Stimulated activated CD8-positive, alpha-beta memory T cell treated with anti-CD3 and anti-CD28 coated beads, Interleukin-7, amount 100 ng/mL, for 4 hours (primary cell): Measurements from ENCODE around the gene TKT.
"Not testable (repeated sequence)": the region's sequence is repeated elsewhere in the genome, so short reads cannot be mapped to it uniquely, and the experiment has no call there.

Source experiments
- DNase-seq, 2 donors: peaks; one replicate each; pipeline ENCODE4 v3.0.0-alpha.2; 2020; ENCODE audit warnings: low read depth in 2 of 2

TKT gene

DNA sequence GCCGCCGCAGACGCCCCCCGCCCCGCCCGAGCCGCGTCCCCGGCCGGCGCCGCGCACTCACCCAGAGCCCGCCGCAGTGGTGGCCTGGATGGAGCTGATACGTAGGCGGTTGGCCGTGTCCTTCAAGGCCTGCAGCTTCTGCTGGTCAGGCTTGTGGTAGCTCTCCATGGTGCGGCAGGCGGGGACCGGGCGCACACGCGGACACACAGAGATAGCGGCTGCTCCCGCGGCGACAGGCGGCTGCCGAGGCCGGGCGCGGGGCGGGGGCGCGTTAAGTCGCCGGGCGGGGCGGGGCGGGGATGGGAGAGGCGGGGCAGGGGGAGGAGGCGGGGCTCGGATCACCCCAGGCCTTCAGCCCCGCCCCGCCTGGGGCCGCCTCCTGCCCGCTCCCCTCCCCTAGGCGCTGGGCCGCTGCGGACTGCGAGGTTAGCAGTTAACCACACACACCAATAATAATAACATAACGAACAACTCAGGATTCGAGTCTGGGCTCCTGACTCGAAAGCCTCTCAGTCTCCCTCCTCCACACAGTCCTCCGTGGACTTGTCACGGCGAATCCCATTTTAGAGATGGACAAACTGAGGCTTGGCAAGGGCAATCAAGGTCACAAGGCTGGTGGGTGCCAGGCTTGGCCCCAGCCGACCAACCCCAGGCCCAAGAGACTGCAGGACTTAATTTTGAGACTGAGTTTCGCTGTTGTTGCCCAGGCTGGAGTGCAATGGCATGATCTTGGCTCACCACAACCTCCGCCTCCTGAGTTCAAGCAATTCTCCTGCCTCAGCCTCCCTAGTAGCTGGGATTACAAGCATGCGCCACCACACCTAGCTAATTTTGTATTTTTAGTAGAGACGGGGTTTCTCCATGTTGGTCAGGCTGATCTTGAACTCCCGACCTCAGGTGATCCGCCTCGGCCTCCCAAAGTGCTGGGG is at the start of gene TKT:
Gene TKT (minus strand): TSS at position 248 of the 929 bp plus-strand sequence. CDS start 80 bp downstream, at position 168.
- peak; percentile 61 to 77 for DNase-seq

GRCh38 chr3:53303957-53304356 is 48.1 kb upstream of the TKT start:
- DNase-seq = no peak

- no peak for DNase-seq
These were observed 47.7 kb upstream of the TKT start for GRCh38 chr3:53303549-53303948.

GRCh38 chr3:53300826-53301225 is 45.0 kb upstream of the TKT start:
- no peak for DNase-seq

DNA sequence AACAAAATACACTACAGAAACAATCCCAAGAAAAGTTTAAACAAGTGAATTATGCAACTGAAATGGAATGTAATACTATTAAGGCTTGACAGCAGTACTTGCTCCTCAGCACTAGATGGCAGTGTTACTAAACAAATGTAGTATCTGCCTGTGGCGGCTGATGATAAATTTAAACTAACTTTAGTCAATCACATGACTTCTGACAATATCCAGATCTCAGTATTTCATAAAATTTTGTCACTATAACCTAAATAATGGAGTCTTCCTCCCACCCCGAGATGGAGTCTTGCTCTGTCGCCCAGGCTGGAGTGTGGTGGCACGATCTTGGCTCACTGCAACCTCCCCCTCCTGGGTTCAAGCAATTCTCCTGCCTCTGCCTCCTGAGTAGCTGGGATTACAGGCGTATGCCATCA is 43.8 kb upstream of the TKT start:
- not testable (repeated sequence) for DNase-seq

GRCh38 chr3:53295410-53295809 is 39.6 kb upstream of the TKT start:
- DNase-seq = no peak

GRCh38 chr3:53293867-53294266 is 38.0 kb upstream of the TKT start:
- DNase-seq = no peak

- no peak for DNase-seq
These were observed 32.4 kb upstream of the TKT start for GRCh38 chr3:53288214-53288613.

- no peak for DNase-seq
These were observed 31.4 kb upstream of the TKT start for GRCh38 chr3:53287131-53287629.

DNA sequence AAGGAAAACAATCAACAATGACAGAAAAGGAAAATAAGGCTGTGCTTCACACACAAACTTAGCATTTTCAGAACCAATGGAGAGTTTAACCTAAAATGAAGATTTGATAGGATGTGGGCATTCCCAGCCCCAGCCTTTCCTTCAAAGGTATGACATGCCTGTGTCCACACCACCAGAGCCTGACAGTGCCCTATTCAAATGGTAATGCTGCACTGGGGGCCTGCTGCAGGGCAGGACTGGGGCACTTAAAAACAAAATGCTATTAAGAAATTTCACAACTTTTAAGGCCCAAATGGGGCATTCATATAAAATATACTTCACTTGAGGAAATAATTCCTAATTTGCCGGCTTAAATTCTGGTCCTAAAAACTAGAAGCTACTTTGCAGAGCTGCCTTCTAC is 30.9 kb upstream of the TKT start:
- DNase-seq = no peak

DNA sequence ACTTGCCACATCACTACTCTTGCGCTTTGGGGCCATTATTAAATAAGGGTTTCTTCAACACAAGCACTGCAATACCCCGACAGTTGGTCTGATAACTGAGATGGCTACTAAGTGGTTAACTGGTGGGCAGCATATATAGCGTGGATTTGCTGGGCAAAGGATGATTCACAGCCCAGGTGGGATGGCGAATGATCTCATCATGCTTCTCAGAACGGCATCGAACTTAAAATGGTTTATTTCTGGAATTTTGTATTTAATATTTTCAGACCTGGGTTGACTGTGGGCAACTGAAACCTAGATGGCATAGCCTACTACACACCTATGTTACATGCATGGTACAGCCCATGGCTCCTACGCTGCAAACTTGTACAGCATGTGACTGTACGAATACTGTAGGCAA is 26.8 kb upstream of the TKT start:
- DNase-seq = no peak

- no peak for DNase-seq
These were observed 22.8 kb upstream of the TKT start for GRCh38 chr3:53278667-53279066.

GRCh38 chr3:53274938-53275605 is 19.2 kb upstream of the TKT start:
- no peak for DNase-seq

DNA sequence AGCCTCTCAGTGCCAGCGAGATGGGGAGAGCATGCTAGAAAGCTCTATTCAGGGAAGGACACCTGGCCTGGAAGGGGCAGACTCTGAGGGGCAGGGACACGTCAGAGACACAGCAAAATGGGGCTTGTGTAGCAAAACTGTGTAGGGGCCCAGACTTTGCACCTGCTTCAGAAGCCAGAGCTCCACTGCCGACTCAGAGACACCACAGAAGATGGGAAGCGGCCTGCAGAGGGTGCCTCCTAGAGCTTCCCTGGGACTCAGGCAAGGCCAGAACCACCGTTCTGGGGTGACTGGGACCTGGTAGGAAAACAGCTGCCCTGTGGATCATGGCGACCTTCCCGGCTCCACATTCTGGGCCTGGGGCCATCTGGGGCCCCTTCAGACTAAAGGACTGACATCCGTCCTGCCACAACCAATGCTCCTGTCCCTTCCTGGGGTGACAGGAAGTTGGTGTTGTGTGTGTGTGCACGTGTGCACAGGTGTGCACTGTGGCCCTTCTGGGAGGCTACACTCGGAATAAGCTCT is 17.4 kb upstream of the TKT start:
- no peak for DNase-seq

DNA sequence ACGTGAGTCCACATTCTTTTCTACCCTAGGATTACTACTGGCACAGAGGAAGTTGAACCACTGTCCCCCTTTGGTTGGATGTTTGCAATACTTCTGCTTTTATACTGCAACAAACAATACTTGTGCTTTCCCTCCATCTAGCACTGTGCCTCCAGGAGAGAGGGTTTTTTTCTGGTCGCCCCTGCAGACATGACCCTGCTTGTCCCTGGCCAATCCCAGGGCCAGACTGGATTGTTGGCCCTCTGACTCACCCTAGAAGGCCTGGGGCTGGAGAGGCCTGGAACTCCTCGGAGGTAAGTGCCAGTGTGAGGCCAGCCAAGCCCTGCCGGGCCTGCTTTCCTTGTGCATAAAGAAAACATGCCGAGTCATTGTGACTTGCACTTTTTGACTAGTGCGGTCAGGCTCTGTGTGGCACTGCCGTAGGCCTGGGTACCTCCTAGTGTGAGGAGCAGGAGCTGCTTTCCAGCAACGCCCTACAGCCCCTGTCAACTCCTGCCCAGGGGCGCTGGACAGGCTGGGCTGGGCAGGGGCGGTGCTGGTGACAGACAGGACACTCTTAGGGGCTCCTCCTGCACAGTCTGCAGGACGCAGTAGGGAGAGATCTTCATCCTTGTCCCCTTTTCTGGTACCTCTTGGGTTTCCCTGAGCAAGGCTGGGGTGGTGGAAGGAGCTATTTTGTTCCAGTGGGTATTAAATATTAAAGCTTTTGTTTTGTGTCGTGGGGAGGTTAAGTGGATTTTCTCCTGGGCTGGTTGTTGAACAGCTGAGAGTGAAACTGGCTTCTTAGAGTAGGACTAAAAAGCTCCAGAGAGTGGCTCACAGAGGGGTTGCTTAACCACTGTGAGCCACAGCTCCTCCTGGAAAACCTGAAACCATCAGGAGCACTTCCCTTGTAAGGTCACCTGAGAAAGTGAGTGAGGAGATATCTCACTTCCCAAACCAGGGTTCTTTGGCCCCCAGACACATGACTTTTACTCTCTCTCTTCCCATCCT is 14.4 kb upstream of the TKT start:
- DNase-seq = no peak

DNA sequence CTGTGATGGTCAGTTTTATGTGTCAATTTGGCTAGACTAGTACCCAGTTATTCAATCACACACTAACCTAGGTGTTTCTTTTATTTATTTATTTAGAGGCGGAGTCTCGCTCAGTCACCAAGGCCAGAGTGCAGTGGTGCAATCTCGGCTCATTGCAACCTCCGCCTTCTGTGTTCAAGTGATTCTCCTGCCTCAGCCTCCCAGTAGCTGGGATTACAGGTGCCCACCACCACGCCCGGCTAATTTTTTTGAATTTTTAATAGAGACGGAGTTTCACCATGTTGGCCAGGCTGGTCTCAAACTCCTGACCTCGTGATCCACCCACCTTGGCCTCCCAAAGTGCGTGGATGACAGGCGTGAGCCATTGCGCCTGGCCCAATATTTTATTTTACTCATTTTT is 13.4 kb upstream of the TKT start:
- DNase-seq = not testable (repeated sequence)

DNA sequence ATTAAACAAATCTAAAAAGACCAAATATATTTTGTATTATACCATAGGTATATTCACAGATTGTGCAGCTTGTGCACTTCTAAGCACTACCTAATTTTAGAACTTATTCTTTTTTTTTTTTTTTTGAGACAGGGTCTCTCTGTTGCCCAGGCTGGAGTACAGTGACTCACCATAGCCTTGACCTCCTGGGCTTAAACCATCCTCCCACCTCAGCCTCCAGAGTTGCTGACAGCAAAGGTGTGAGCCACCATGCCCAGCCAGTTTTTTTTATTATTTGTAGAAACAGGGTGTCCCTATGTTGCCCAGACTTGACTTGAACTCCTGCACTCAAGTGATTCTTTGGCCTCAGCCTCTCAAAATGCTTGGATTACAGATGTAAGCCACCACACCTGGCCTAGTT is 11.9 kb upstream of the TKT start:
- no peak for DNase-seq

GRCh38 chr3:53264718-53265117 is 8.9 kb upstream of the TKT start:
- no peak for DNase-seq

GRCh38 chr3:53263907-53264306 is 8.1 kb upstream of the TKT start:
- no peak for DNase-seq

DNA sequence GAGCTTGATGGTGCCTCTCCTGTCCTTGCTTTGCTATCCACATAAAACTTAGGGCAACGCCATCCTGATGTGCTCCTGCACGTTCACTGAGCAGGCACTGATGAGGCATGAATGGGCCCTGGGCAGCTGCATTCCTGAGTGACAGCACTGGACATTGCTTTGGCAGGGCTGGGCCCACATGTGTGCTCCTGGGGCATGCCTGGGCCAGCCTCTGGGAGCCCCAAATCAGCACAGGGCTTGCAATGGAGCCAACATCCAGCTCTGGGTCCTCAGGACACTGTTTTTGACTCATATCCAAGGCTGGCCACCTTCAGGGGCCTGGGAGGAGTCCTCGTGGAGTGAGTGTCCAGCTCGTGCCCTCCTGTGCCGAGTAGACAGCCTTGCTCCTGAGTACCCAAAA is 5.9 kb upstream of the TKT start:
- no peak for DNase-seq

GRCh38 chr3:53260286-53260785 is 4.5 kb upstream of the TKT start:
- DNase-seq = no peak
